ENCODE measurements around the gene CHRNB1.
"Not testable (repeated sequence)": the region's sequence is repeated elsewhere in the genome, so short reads cannot be mapped to it uniquely, and the experiment has no call there.

The CHRNB1 gene

GRCh38 chr17:7468804-7469389 lies 24.0 kb downstream of the CHRNB1 start:
- H2BK15ac ChIP-seq (replicated peaks; ENCODE audit: low read depth), result no peak overlapping the region
- no peak overlapping the region for H3K27ac ChIP-seq (ENCODE audit: low read depth, low read length)
- H3K27me3 ChIP-seq (ENCODE audit: insufficient read depth, low read length, poor library complexity), result no peaks in the 10 kb centered on the region
- no peak overlapping the region for H4K5ac ChIP-seq (ENCODE audit: low read length)
- no peak overlapping the region for H3K4ac ChIP-seq (ENCODE audit: low read depth, low read length)
- H3K79me2 ChIP-seq (ENCODE audit: control insufficient read depth, insufficient read depth, low read length), result no peaks in the 10 kb centered on the region
- H2BK120ac ChIP-seq (ENCODE audit: low read depth, low read length), result no peak overlapping the region
- H3K18ac ChIP-seq (ENCODE audit: low read length), result no peak overlapping the region
- H2AK5ac ChIP-seq (ENCODE audit: low read length), result no peak overlapping the region
- H3K4me2 ChIP-seq (ENCODE audit: low read length), result no peak overlapping the region
- no CpG with 5 or more reads among the region's 12 CpGs for WGBS (ENCODE audit: extremely low coverage, insufficient coverage, low lambda C conversion rate)
- no peak for DNase-seq
- no peak overlapping the region for H3K23ac ChIP-seq (ENCODE audit: low read length)
- H3K4me1 ChIP-seq (ENCODE audit: control insufficient read depth, low read depth, low read length), result no peaks in the 10 kb centered on the region
- H3K36me3 ChIP-seq (ENCODE audit: control insufficient read depth, insufficient read depth, low read length), result peaks cover 3% of the 10 kb centered on the region
- H3K9ac ChIP-seq (ENCODE audit: low read length), result no peak overlapping the region
- H2BK5ac ChIP-seq (ENCODE audit: low read length), result no peak overlapping the region
- H3K79me1 ChIP-seq (ENCODE audit: low read length), result peaks cover 5% of the 10 kb centered on the region
- no peak overlapping the region for H3K56ac ChIP-seq (ENCODE audit: low read length)
- no peak overlapping the region for H4K8ac ChIP-seq (ENCODE audit: low read depth, low read length)
- no peak overlapping the region for H3K4me3 ChIP-seq (ENCODE audit: low read length)

GRCh38 chr17:7469843-7470242 lies 25.0 kb downstream of the CHRNB1 start:
- not testable (repeated sequence) for H3K4me1 ChIP-seq (ENCODE audit: control insufficient read depth, low read depth, low read length); H2BK5ac ChIP-seq (ENCODE audit: low read length); H3K4ac ChIP-seq (ENCODE audit: low read depth, low read length); H4K8ac ChIP-seq (ENCODE audit: low read depth, low read length); H2BK15ac ChIP-seq (replicated peaks; ENCODE audit: low read depth); H3K18ac ChIP-seq (ENCODE audit: low read length); H3K9ac ChIP-seq (ENCODE audit: low read length); H4K5ac ChIP-seq (ENCODE audit: low read length); H3K79me2 ChIP-seq (ENCODE audit: control insufficient read depth, insufficient read depth, low read length); H3K23ac ChIP-seq (ENCODE audit: low read length); H3K27ac ChIP-seq (ENCODE audit: low read depth, low read length); DNase-seq; H3K79me1 ChIP-seq (ENCODE audit: low read length); H3K27me3 ChIP-seq (ENCODE audit: insufficient read depth, low read length, poor library complexity); H3K4me2 ChIP-seq (ENCODE audit: low read length); H3K56ac ChIP-seq (ENCODE audit: low read length); H3K36me3 ChIP-seq (ENCODE audit: control insufficient read depth, insufficient read depth, low read length); H3K4me3 ChIP-seq (ENCODE audit: low read length); H2AK5ac ChIP-seq (ENCODE audit: low read length); H2BK120ac ChIP-seq (ENCODE audit: low read depth, low read length)
- no CpG with 5 or more reads among the region's 12 CpGs for WGBS (ENCODE audit: extremely low coverage, insufficient coverage, low lambda C conversion rate)

- H3K4me3 ChIP-seq (ENCODE audit: low read length); H3K4me1 ChIP-seq (ENCODE audit: control insufficient read depth, low read depth, low read length); H3K79me1 ChIP-seq (ENCODE audit: low read length); H3K36me3 ChIP-seq (ENCODE audit: control insufficient read depth, insufficient read depth, low read length); H3K56ac ChIP-seq (ENCODE audit: low read length); H3K18ac ChIP-seq (ENCODE audit: low read length); H2BK5ac ChIP-seq (ENCODE audit: low read length); H3K4ac ChIP-seq (ENCODE audit: low read depth, low read length); H3K79me2 ChIP-seq (ENCODE audit: control insufficient read depth, insufficient read depth, low read length); H3K23ac ChIP-seq (ENCODE audit: low read length); H4K8ac ChIP-seq (ENCODE audit: low read depth, low read length); H2AK5ac ChIP-seq (ENCODE audit: low read length); H3K4me2 ChIP-seq (ENCODE audit: low read length); H3K27me3 ChIP-seq (ENCODE audit: insufficient read depth, low read length, poor library complexity); H3K9ac ChIP-seq (ENCODE audit: low read length); H3K27ac ChIP-seq (ENCODE audit: low read depth, low read length); H2BK120ac ChIP-seq (ENCODE audit: low read depth, low read length); DNase-seq; H4K5ac ChIP-seq (ENCODE audit: low read length); H2BK15ac ChIP-seq (replicated peaks; ENCODE audit: low read depth): not testable (repeated sequence)
- no CpG with 5 or more reads among the region's 8 CpGs for WGBS (ENCODE audit: extremely low coverage, insufficient coverage, low lambda C conversion rate)
These were observed 25.7 kb downstream of the CHRNB1 start for GRCh38 chr17:7470457-7470973.

GRCh38 chr17:7471729-7472128 lies 26.9 kb downstream of the CHRNB1 start:
- Histone ChIP-seq H3K79me2 (ENCODE audit: control insufficient read depth, insufficient read depth, low read length) (peaks cover 5% of the 10 kb centered on the region), H3K79me1 (ENCODE audit: low read length) (peaks cover 13% of the 10 kb centered on the region), H3K56ac (ENCODE audit: low read length) (no peak overlapping the region), H3K4me1 (ENCODE audit: control insufficient read depth, low read depth, low read length) (no peaks in the 10 kb centered on the region), H3K4me3 (ENCODE audit: low read length) (no peak overlapping the region), H2BK15ac (replicated peaks; ENCODE audit: low read depth) (no peak overlapping the region), H3K23ac (ENCODE audit: low read length) (no peak overlapping the region), H3K27me3 (ENCODE audit: insufficient read depth, low read length, poor library complexity) (no peaks in the 10 kb centered on the region), H3K36me3 (ENCODE audit: control insufficient read depth, insufficient read depth, low read length) (peaks cover 3% of the 10 kb centered on the region), H3K9ac (ENCODE audit: low read length) (no peak overlapping the region), H3K4ac (ENCODE audit: low read depth, low read length) (no peak overlapping the region), H2BK120ac (ENCODE audit: low read depth, low read length) (no peak overlapping the region), H4K8ac (ENCODE audit: low read depth, low read length) (no peak overlapping the region), H3K27ac (ENCODE audit: low read depth, low read length) (no peak overlapping the region), H3K18ac (ENCODE audit: low read length) (no peak overlapping the region), H2AK5ac (ENCODE audit: low read length) (no peak overlapping the region), H3K4me2 (ENCODE audit: low read length) (no peak overlapping the region), H2BK5ac (ENCODE audit: low read length) (no peak overlapping the region), H4K5ac (ENCODE audit: low read length) (no peak overlapping the region)
- no CpG with 5 or more reads among the region's 2 CpGs for WGBS (ENCODE audit: extremely low coverage, insufficient coverage, low lambda C conversion rate)
- DNase-seq, result no peak

- not testable (repeated sequence) for H3K4me3 ChIP-seq (ENCODE audit: low read length); H3K27me3 ChIP-seq (ENCODE audit: insufficient read depth, low read length, poor library complexity); H4K5ac ChIP-seq (ENCODE audit: low read length); H3K9ac ChIP-seq (ENCODE audit: low read length); H3K56ac ChIP-seq (ENCODE audit: low read length); H2AK5ac ChIP-seq (ENCODE audit: low read length); H3K4me2 ChIP-seq (ENCODE audit: low read length); DNase-seq; H3K18ac ChIP-seq (ENCODE audit: low read length); H3K4ac ChIP-seq (ENCODE audit: low read depth, low read length); H3K27ac ChIP-seq (ENCODE audit: low read depth, low read length); H4K8ac ChIP-seq (ENCODE audit: low read depth, low read length); H2BK120ac ChIP-seq (ENCODE audit: low read depth, low read length); H2BK5ac ChIP-seq (ENCODE audit: low read length); H3K4me1 ChIP-seq (ENCODE audit: control insufficient read depth, low read depth, low read length); H2BK15ac ChIP-seq (replicated peaks; ENCODE audit: low read depth); H3K36me3 ChIP-seq (ENCODE audit: control insufficient read depth, insufficient read depth, low read length); H3K23ac ChIP-seq (ENCODE audit: low read length)
- Histone ChIP-seq H3K79me1 (ENCODE audit: low read length) (peaks cover 21% of the 10 kb centered on the region), H3K79me2 (ENCODE audit: control insufficient read depth, insufficient read depth, low read length) (peaks cover 13% of the 10 kb centered on the region)
- WGBS (ENCODE audit: extremely low coverage, insufficient coverage, low lambda C conversion rate), result no CpG with 5 or more reads among the region's 8 CpGs
These were observed 29.9 kb downstream of the CHRNB1 start for GRCh38 chr17:7474767-7475166.
